HCT116 (cell line): ENCODE data around the gene CIITA. TPM values are rescaled to one million over a fixed set of nuclear protein-coding genes. Genes with fewer than 3 reads are reported as not detected.

Experiments used
- total RNA-seq: library from RNA; stranded (reverse); gene quantifications from one replicate; pipeline ENCODE4 v1.2.1, GENCODE V29; 2021; ENCODE audit not compliant: unreplicated experiment

Gene CIITA
- total RNA-seq, 1 experiment from 2014 or later, result 0.25 TPM

Other genes starting within 250 kb of the CIITA start
- gene TEKT5, start 182.3 kb upstream of the CIITA start, total RNA-seq, result 0.37 TPM
- 31.5 TPM for gene NUBP1, start 133.4 kb upstream of the CIITA start, total RNA-seq
- gene TVP23A, start 58.4 kb upstream of the CIITA start, total RNA-seq, result not detected
- gene DEXI, start 65.3 kb downstream of the CIITA start, total RNA-seq, result 37.8 TPM
- 18.0 TPM for gene CLEC16A, start 67.4 kb downstream of the CIITA start, total RNA-seq